ENCODE measurements around the gene ZFHX3.

ZFHX3 gene

DNA sequence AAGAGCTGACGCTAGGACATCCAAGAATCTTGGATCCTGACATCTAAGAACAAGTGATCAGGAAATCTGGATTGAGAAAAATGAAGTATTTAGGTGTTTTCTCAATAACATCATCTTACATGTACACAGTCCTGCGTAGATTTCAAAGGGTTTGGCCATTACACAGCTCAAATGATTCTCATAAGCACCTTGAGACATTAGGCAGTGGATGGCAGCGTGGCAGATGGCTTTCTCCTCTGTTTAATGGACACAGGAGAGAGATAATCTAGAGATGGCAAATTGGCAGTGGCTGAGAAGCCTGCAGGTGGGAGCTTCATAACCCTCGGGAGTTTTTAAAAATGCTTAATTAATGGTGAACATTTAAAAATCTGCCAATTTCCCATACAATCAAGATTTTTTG, 137.5 kb downstream of the ZFHX3 start:
- DNase-seq, result no peak

GRCh38 chr16:72909196-72909595, 138.7 kb downstream of the ZFHX3 start:
- DNase-seq, result no peak

DNA sequence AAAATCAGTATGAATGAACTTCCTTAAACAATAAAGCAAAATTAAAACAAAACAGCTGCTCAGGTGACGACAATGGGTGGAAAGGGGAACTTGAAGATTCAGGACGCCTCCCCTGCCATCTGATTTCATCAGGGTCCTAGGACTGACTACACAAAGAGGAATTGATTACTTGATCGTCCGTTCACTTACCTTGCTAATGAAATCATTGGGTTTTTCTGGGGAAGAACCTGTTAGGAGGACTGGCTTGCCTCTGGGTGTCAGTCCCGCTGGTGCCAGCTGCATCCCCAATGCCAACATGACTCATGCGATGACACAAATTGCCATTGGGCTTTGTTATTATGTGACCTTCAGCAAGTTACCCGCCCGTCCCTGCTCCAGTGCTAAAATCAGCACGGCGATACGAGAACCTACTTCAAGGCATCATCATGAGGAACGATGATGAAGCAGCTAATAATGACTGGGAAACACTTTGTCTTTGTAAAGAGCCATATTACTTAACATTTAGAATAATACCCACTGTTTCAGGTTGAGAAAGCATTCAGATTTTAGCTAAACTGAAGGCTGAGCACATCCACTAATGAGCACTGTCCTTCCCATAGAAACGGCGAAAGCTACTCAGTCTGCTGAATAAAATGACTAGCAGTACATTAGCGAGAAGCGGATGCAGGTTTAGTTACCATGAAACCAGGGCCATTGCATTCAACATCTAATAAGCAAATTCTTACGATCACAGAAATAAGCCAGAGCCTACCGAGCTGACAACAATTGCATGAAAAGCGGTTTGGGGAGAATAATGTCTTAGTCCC, 139.4 kb downstream of the ZFHX3 start:
- DNase-seq, result peak in 2 of 56 donors; percentile 6 to 42

DNA sequence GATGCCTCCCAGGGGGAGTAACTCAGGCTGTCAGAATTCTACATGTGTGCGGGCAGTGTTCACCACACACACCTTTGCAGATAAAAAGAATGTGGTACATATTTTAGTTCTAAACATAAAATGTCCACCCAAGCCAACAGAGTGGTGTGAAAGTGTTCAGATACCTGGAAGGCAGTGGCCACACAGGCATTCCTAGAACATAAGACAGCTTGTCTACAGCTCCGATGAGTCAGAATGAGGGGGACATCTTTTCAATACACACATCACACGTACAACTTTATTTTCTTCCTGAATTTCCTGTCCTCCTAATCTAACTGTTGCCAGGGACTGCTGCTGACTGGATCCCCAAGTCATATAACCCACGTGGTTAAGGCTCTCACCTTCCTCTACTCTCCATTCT, 142.3 kb downstream of the ZFHX3 start:
- no peak for DNase-seq

GRCh38 chr16:72903176-72903575, 144.8 kb downstream of the ZFHX3 start:
- DNase-seq, result no peak

- no peak for DNase-seq
These were observed 145.7 kb downstream of the ZFHX3 start for GRCh38 chr16:72902206-72902605.

DNA sequence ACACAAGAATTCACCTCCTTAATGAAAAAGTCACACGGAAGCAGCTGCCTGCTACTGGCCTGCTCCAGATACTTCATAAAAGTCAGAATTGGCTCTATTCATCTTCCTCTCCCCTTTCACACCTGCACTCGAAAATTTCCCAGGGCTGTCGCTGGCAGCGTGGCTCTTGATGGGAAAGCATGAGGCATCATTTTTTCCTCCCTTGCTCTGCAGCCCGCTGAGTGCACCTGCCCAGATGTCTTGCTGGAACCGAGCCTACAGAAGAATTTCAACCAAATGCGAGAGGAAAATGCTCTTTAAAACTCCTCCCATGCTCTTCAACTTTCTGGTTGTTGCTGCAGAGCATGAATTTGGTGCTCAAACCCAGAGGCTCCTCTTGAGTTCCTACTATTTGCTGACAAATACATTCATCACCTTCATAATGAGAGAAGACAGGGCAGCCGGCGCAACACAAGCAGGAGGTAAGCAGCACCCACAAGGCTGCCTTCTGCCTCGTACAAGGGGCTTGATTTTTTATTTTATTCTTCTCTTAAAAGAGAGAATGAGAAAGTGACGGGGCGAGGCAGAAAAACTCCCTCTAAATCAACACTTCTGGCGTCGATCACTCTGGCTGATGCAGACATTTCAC, 146.8 kb downstream of the ZFHX3 start:
- DNase-seq, result no peak

- DNase-seq, result no peak
These were observed 149.6 kb downstream of the ZFHX3 start for GRCh38 chr16:72898216-72898825.

GRCh38 chr16:72897707-72898106, 150.2 kb downstream of the ZFHX3 start:
- no peak for DNase-seq

DNA sequence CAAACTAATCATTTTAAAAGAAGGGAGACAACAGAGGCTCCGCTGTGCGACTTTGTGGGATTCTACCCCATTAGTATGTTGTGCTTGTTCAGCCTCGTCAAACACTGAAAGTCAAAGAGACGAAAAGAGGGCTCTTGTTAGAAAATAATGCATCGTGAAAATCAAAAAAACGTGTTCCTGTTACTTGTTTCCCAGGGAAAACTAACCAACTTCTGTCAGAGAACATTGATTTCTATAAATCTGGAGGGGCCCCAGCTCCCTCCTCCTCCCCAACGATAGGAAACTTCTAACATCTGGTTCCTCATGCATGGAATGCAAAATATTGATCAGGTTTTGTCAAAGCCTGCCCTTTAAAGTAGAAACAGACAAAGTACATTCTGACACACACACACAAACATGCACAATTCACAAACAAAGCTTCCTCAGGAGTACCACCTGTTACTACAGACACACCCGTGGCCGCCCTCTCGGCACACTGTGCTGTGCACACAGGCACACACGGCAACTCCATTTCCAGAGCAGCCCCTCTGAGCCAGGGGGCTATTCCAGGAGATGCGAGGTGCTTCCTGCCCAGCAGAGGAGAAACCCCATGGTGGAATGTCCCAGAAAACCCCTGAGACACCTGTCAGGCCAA, 151.3 kb downstream of the ZFHX3 start:
- DNase-seq, result peak in 1 of 56 donors; percentile 4

- no peak for DNase-seq
These were observed 152.0 kb downstream of the ZFHX3 start for GRCh38 chr16:72895951-72896350.

DNA sequence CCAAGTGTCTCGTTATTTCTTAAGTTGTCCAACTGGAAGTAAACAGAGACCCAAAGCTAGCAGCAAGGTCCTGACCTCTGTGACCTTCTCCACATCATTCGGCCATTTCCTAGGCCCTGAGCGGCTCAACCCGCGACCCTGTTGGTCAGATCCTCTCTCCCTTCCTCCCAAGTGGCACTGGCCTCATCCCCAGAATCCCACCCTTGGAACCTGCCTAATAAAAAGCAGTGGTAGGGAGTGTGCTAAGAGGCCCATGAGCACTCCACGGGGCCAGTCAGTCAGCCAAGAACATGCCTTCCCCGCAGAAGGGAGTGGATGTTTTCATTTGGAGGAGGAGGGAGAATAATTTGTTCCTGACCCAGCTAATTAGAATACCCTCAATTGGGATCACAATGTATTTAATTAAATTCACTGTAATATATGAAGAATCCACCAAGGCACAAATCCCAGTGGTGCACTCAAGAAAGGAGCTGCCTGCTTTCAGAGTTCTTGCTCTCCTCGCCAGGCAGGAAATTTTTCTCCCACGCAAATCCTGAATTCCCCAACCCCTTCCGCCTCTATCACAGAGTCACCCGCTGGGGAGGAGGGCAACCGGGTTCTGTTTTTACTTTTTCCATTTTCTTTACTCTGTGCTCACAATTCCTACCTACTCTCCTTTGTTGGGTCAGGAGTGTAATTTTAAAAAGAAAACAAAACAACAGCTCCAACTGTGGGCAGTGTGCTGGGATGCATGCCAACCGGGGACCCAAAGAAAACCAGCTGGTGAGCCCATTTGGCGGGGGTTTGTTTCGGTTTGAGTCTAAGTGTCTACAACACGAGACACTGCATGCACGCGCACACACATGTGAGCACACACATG, 153.4 kb downstream of the ZFHX3 start:
- DNase-seq, result peak in 25 of 56 donors; percentile 8 to 57 (median 33)

GRCh38 chr16:72891291-72892227, 156.4 kb downstream of the ZFHX3 start:
- DNase-seq, result no peak

GRCh38 chr16:72890587-72890986, 157.3 kb downstream of the ZFHX3 start:
- DNase-seq, result no peak

DNA sequence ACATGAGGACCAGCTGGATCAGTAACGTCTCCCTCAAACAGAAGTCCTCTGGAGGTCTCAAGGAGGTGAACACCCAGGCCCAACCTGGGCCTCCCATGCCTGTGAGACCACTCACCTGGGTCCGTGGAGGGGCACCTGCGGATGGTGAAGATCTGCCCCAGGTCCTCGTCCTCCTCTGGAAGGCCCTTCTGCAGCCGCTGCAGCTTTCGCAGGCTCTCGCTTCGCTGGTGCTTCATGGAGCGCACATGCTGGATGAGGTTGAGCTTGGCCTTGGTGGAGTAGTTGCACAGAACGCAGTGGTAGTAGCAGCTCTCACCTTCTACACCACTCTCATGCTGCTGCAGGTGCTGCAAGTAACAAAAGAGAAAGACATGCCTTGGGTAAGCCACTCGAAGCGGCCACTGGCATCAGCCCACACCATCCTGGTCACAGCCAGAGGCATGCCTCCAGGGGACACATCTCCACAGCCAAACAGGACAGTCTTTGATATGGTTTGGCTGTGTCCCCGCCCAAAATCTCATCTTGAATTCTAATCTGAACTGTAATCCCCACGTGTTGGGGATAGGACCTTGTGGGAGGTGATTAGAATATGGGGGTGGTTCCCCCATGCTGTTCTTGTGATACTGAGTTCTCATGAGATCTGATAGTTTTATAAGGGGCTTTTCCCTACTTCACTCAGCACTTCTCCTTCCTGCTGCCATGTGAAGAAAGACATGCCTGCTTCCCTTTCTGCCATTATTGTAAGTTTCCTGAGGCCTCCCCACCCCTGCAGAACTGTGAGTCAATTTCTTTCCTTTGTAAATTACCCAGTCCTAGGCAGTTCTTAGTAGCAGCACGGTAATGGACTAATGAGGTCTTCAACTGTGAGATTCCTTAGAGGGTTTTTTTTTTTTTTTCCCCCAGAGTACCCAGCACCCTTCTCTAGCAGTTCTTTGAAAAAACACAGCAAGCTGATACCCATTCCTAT, 158.0 kb downstream of the ZFHX3 start:
- no peak for DNase-seq

DNA sequence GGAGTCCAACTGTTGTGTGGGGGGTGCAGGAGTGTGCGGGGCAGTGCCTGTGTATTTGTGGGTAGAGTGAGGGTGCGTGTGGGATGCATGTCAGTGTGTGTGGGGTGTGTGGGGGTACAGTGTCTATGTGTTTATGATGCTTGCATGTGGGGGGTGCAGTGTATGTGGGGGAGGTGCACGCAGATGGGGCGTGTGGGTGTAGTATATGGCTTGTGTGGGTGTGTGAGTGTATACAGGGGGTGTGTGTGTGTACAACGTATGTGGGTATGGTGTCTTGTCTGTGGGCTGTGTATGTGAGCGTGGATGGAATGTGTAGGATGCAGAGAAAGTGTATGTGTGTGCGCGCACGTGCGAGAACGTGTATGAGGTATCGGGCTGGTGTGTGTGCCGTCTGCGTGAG, 160.4 kb downstream of the ZFHX3 start:
- no peak for DNase-seq

- no peak for DNase-seq
These were observed 161.5 kb downstream of the ZFHX3 start for GRCh38 chr16:72886346-72886974.

DNA sequence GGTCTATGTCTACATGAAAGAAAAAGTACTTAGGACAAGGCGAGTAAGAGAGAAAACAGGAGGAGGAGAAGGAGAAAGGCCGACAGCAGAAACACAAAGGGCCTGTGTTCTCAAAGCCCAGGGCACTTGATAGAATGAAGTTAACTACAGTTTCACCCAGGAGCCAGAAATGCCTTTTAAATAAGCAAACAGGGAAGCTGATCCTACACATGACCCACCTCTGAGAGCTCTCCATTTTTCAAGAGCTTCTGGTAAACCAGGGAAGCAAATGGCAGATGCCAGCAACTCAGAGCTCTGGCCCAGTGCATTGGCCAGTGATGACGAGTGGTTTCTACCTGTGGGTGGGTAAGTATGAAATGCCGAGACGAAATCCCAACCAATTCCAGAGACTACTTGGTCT, 163.4 kb downstream of the ZFHX3 start:
- no peak for DNase-seq
